ENCODE measurements around the gene RIMS3.
"Not testable (repeated sequence)": the region's sequence is repeated elsewhere in the genome, so short reads cannot be mapped to it uniquely, and the experiment has no call there.

The RIMS3 gene

GRCh38 chr1:40635763-40636500 is 29.6 kb downstream of the RIMS3 start:
- H3K27ac ChIP-seq: no peak overlapping the region
- no peaks in the 10 kb centered on the region for H3K36me3 ChIP-seq (replicated peaks)
- DNase-seq: no peak
- in situ Hi-C loops (cut with HindIII; ENCODE audit: low pct_ligation_motif_present, low sequenced_read_pairs): no loop called here
- peaks cover 2% of the 10 kb centered on the region for H3K27me3 ChIP-seq (replicated peaks)
- TF ChIP-seq CTCF (IDR thresholded peaks at IDR 0.05; ENCODE audit: low read depth, low read length, missing control alignments): no peak
- H3K4me3 ChIP-seq (ENCODE audit: low read depth, low read length): no peak overlapping the region

- Histone ChIP-seq H3K4me3 (ENCODE audit: low read depth, low read length) (no peak overlapping the region), H3K27ac (no peak overlapping the region), H3K27me3 (replicated peaks) (peaks cover 1% of the 10 kb centered on the region), H3K36me3 (replicated peaks) (no peaks in the 10 kb centered on the region)
- DNase-seq: peak; percentile 5
- TF ChIP-seq CTCF (IDR thresholded peaks at IDR 0.05; ENCODE audit: low read depth, low read length, missing control alignments): no peak
- in situ Hi-C loops (cut with HindIII; ENCODE audit: low pct_ligation_motif_present, low sequenced_read_pairs): no loop called here
Measured at GRCh38 chr1:40634901-40635655, 30.4 kb downstream of the RIMS3 start.

GRCh38 chr1:40633931-40634376 is 31.5 kb downstream of the RIMS3 start:
- no peak overlapping the region for H3K4me3 ChIP-seq (ENCODE audit: low read depth, low read length)
- no peaks in the 10 kb centered on the region for H3K27me3 ChIP-seq (replicated peaks)
- no peak overlapping the region for H3K27ac ChIP-seq
- no peak for TF ChIP-seq CTCF (IDR thresholded peaks at IDR 0.05; ENCODE audit: low read depth, low read length, missing control alignments)
- DNase-seq: no peak
- in situ Hi-C loops (cut with HindIII; ENCODE audit: low pct_ligation_motif_present, low sequenced_read_pairs): no loop called here
- H3K36me3 ChIP-seq (replicated peaks): no peaks in the 10 kb centered on the region

GRCh38 chr1:40633523-40633922 is 32.0 kb downstream of the RIMS3 start:
- no peak for DNase-seq

GRCh38 chr1:40630488-40631223 is 34.8 kb downstream of the RIMS3 start:
- no peaks in the 10 kb centered on the region for H3K36me3 ChIP-seq (replicated peaks)
- in situ Hi-C loops (cut with HindIII; ENCODE audit: low pct_ligation_motif_present, low sequenced_read_pairs): no loop called here
- H3K4me3 ChIP-seq (ENCODE audit: low read depth, low read length): no peak overlapping the region
- TF ChIP-seq CTCF (IDR thresholded peaks at IDR 0.05; ENCODE audit: low read depth, low read length, missing control alignments): peak; percentile 75
- no peak overlapping the region for H3K27ac ChIP-seq
- DNase-seq: peak; percentile 38
- H3K27me3 ChIP-seq (replicated peaks): no peaks in the 10 kb centered on the region

More at GRCh38 chr1:40633523-40633922, 32.0 kb downstream of the RIMS3 start:
- no peaks in the 10 kb centered on the region for H3K27me3 ChIP-seq (replicated peaks)
- H3K4me3 ChIP-seq (ENCODE audit: low read depth, low read length): no peak overlapping the region
- in situ Hi-C loops (cut with HindIII; ENCODE audit: low pct_ligation_motif_present, low sequenced_read_pairs): no loop called here
- no peak for TF ChIP-seq CTCF (IDR thresholded peaks at IDR 0.05; ENCODE audit: low read depth, low read length, missing control alignments)
- H3K36me3 ChIP-seq (replicated peaks): no peaks in the 10 kb centered on the region
- H3K27ac ChIP-seq: no peak overlapping the region

- H3K27ac ChIP-seq; DNase-seq; H3K36me3 ChIP-seq (replicated peaks); H3K4me3 ChIP-seq (ENCODE audit: low read depth, low read length); H3K27me3 ChIP-seq (replicated peaks); in situ Hi-C loops (cut with HindIII; ENCODE audit: low pct_ligation_motif_present, low sequenced_read_pairs): not testable (repeated sequence)
Measured at GRCh38 chr1:40629546-40629945, 35.9 kb downstream of the RIMS3 start.

All from brain microvascular endothelial cell (primary cell).